Astrocyte (in vitro differentiated cells and primary cell): ENCODE data around the gene COL15A1. TPM values are rescaled to one million over a fixed set of nuclear protein-coding genes. Genes with fewer than 3 reads are reported as not detected.

Experiments used
- total RNA-seq: library from RNA; stranded (reverse); gene quantifications from 2 replicates; pipeline ENCODE4 v1.2.1, GENCODE V29; 2021

The COL15A1 gene
- total RNA-seq, 1 donor from 2014 or later = 5.6 TPM

Other genes with a start within 250 kb of the COL15A1 start
- 2.0 and 2.2 TPM in 2 replicates for gene GABBR2, start 235.0 kb upstream of the COL15A1 start, total RNA-seq
- 15.6 and 16.7 TPM in 2 replicates for gene ANKS6, start 147.4 kb upstream of the COL15A1 start, total RNA-seq
- 1.7 TPM in 2 replicates for gene GALNT12, start 136.2 kb upstream of the COL15A1 start, total RNA-seq
- 203 and 213 TPM in 2 replicates for gene TGFBR1, start 161.2 kb downstream of the COL15A1 start, total RNA-seq